Measurements from ENCODE around the gene SOD1.

The SOD1 gene

GRCh38 chr21:31684918-31685317, 25.4 kb downstream of the SOD1 start:
- H3K27me3 ChIP-seq (ENCODE audit: control insufficient read depth, insufficient read depth, low read length), result no peaks in the 10 kb centered on the region
- H3K36me3 ChIP-seq (ENCODE audit: control insufficient read depth, insufficient read depth, low read length), result no peaks in the 10 kb centered on the region
- no peak overlapping the region for H2AFZ ChIP-seq

GRCh38 chr21:31686272-31686915, 26.9 kb downstream of the SOD1 start:
- H3K79me2 ChIP-seq, result no peaks in the 10 kb centered on the region
- no peak overlapping the region for H3K4me2 ChIP-seq (ENCODE audit: low read length)
- no peak for TF ChIP-seq CTCF (IDR thresholded peaks at IDR 0.05)
- H3K36me3 ChIP-seq (ENCODE audit: control insufficient read depth, insufficient read depth, low read length), result no peaks in the 10 kb centered on the region
- H3K9me3 ChIP-seq (ENCODE audit: control insufficient read depth, low read length), result no peaks in the 10 kb centered on the region
- no peak overlapping the region for H3K4me3 ChIP-seq (ENCODE audit: low read depth, low read length)
- no peak overlapping the region for H3K27ac ChIP-seq
- no peaks in the 10 kb centered on the region for H3K27me3 ChIP-seq (ENCODE audit: control insufficient read depth, insufficient read depth, low read length)
- H2AFZ ChIP-seq, result no peak overlapping the region
- H3K4me1 ChIP-seq, result no peaks in the 10 kb centered on the region
- no peak overlapping the region for H3K9ac ChIP-seq

More at GRCh38 chr21:31684918-31685317, 25.4 kb downstream of the SOD1 start:
- no peak overlapping the region for H3K4me2 ChIP-seq (ENCODE audit: low read length)
- no peak overlapping the region for H3K9ac ChIP-seq
- H3K9me3 ChIP-seq (ENCODE audit: control insufficient read depth, low read length), result no peaks in the 10 kb centered on the region
- H3K27ac ChIP-seq, result no peak overlapping the region
- no peaks in the 10 kb centered on the region for H3K4me1 ChIP-seq
- H3K79me2 ChIP-seq, result peaks cover 1% of the 10 kb centered on the region
- no peak overlapping the region for H3K4me3 ChIP-seq (ENCODE audit: low read depth, low read length)
- no peak for TF ChIP-seq CTCF (IDR thresholded peaks at IDR 0.05)

DNA sequence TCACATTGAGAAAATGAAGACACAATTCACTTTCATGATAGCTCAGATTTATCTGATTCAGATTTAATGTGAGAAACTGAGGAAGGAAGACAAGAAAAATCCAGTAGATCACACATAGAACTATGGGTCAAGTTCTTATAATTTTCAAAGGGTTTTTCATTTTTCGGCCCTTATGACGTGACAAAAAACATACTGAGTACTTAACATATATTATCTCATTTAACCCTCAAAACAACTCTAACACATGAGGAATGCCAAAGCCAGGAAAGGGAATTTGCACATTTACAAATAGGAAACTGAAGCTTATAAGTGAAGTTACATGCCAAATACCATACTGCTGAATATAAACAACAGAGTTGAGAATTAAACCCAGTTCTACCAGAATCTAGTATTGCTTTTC, 27.6 kb downstream of the SOD1 start:
- H3K27ac ChIP-seq, result no peak overlapping the region
- H3K27me3 ChIP-seq (ENCODE audit: control insufficient read depth, insufficient read depth, low read length), result no peaks in the 10 kb centered on the region
- no peaks in the 10 kb centered on the region for H3K36me3 ChIP-seq (ENCODE audit: control insufficient read depth, insufficient read depth, low read length)
- H3K4me3 ChIP-seq (ENCODE audit: low read depth, low read length), result no peak overlapping the region
- no peak overlapping the region for H2AFZ ChIP-seq
- no peak overlapping the region for H3K4me2 ChIP-seq (ENCODE audit: low read length)
- no peaks in the 10 kb centered on the region for H3K9me3 ChIP-seq (ENCODE audit: control insufficient read depth, low read length)
- H3K79me2 ChIP-seq, result no peaks in the 10 kb centered on the region
- TF ChIP-seq CTCF (IDR thresholded peaks at IDR 0.05), result no peak
- no peaks in the 10 kb centered on the region for H3K4me1 ChIP-seq
- H3K9ac ChIP-seq, result no peak overlapping the region

- no peaks in the 10 kb centered on the region for H3K4me1 ChIP-seq
- H3K4me3 ChIP-seq (ENCODE audit: low read depth, low read length), result no peak overlapping the region
- no peaks in the 10 kb centered on the region for H3K36me3 ChIP-seq (ENCODE audit: control insufficient read depth, insufficient read depth, low read length)
- H3K27ac ChIP-seq, result no peak overlapping the region
- H3K9me3 ChIP-seq (ENCODE audit: control insufficient read depth, low read length), result no peaks in the 10 kb centered on the region
- no peak for TF ChIP-seq CTCF (IDR thresholded peaks at IDR 0.05)
- no peak overlapping the region for H2AFZ ChIP-seq
- H3K4me2 ChIP-seq (ENCODE audit: low read length), result no peak overlapping the region
- no peak overlapping the region for H3K9ac ChIP-seq
- no peaks in the 10 kb centered on the region for H3K79me2 ChIP-seq
- no peaks in the 10 kb centered on the region for H3K27me3 ChIP-seq (ENCODE audit: control insufficient read depth, insufficient read depth, low read length)
Observed at GRCh38 chr21:31688603-31689368, 29.3 kb downstream of the SOD1 start.

All from parathyroid adenoma (tissue), 2 donors.